GM19099 (cell line): ENCODE data around the gene DNPEP.

Source experiments
- POLR2A ChIP-seq: IDR thresholded peaks from 3 replicates; pipeline ENCODE4 v1.6.1; 2011; ENCODE audit warnings: low read depth; ENCODE audit not compliant: insufficient read length; ENCODE audit errors: extremely low read depth

Gene DNPEP

GRCh38 chr2:219362524-219363164 lies 25.1 kb downstream of the DNPEP start:
- TF ChIP-seq POLR2A = no peak

DNA sequence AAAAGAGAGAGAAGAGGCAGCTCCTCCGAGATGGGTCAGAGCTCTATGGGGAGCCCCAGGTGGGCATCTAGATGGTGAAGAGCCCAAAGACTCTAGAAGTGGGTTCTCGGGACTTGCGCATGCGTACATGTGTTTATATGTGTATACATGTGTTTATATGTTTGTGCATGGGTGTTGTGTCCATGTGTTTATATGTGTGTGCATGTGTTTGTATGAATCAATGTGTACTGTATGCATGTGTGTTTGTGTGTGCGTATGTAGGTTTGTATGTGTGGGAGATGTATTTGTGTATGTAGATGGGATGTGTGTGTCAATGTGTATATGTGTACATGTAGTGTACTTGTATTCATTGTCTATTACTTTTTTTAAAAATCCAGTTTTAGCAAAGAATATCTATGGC lies 25.6 kb downstream of the DNPEP start:
- no peak for TF ChIP-seq POLR2A

GRCh38 chr2:219358170-219359075 lies 29.3 kb downstream of the DNPEP start:
- no peak for TF ChIP-seq POLR2A

DNA sequence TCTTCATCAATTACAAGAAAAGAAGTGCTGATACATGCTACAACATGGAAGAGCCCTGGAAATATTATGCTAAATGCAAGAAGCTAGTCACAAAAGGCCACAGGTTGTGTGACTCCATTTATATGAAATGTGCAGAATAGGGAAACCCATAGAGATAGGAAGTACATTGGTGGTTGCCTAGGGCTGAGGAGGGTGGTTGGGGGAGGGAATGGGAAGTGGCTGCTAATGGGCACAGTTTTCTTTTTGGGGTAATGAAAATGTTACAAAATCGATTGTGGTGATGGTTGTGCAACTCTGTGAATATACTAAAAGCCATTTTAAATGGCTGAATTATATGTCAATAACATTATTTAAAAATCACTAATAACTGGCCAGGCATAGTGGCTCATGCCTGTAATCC lies 30.9 kb downstream of the DNPEP start:
- TF ChIP-seq POLR2A = no peak

DNA sequence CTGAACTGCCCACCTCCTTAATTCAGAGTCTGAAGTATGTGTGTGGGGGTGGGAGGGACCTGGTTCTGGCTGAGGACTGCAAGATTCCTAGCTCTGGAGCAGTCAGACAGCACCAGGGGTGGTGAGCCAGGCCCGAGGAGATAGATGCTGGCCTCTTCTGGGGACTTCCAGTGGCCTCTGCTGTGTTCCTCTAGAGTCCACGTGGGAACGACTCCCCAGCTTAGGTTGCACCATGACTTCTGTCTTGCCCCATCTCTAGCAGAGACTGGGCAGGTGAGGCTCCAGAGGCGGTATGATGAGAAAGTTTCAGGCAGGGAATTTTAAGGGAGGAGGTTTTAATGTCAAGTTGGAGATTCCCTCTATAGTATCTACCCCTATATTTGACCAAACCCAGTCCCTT lies 33.1 kb downstream of the DNPEP start:
- TF ChIP-seq POLR2A = no peak

DNA sequence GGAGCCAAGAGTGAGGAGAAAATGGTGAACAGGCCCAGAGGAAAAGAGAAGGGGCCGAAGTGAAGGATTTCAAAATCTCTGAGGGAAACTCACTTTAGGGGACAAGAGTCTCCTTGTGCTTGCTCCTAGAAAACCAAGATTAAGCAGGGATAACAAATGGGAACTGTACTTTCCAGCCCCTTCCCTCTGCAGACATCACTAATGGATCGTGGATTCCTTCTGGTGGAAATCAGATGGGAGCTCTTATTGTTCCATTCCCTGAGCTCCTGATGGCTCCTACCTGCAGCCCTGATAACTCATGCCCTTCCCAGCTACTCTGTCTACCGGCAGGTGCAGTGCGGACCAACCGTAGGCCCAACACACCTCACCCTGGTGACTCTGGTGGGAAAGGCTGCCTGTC lies 34.6 kb downstream of the DNPEP start:
- no peak for TF ChIP-seq POLR2A

- no peak for TF ChIP-seq POLR2A
Observed at GRCh38 chr2:219352448-219353023, 35.2 kb downstream of the DNPEP start.

GRCh38 chr2:219350710-219351221 lies 36.9 kb downstream of the DNPEP start:
- no peak for TF ChIP-seq POLR2A

GRCh38 chr2:219350215-219350614 lies 37.5 kb downstream of the DNPEP start:
- no peak for TF ChIP-seq POLR2A

DNA sequence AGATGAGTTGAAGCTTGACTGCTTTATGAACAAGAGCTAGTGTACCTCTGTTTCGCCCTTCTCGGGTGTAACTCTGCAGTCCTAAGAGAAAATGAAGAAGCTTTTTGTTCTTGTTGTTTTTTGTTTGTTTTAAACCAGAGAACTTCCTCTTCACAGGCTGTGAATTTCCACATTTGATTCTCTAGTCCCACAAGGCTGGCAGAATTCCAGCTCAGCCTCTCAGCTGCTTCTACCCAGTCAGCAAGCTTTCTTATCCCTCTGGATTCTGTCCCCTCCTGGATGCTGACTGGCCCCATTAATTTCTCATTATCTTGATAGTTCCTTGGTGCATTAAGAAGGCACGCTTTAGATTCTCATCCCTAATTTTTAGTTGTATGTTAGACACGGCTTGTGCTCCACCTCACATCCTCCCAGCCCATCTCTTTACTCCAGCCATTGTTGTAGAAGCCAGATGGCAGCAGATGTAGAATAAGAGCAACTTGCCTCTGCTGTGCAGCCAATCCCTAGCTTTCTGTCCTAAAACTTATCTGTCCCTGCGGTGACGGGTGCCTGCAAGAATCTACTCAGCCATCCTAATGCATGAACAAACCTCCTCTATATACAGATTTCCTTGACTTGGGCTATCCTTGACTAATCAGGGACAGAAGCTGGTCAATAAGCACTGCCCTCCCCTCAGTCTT lies 42.8 kb downstream of the DNPEP start:
- no peak for TF ChIP-seq POLR2A

DNA sequence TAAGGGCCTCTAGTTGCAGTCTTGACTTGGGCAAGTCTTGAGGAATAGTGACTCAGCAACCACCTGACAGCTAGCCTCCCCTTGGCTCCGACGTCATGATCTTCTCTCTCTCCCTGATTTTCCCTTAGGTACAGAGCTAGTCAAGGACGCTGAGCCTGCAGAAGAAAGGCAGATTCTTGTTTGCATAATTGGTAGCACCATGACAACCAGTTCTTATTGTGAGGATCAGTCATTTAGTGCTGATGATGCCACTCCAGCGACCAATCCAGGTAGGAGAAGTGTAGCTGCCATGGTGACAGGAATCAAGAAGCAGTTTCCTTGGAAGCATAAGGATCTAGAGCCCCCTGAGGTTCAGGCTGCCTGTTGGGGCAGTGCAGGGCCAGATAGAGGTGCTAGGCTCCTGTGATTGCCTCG lies 52.3 kb downstream of the DNPEP start:
- no peak for TF ChIP-seq POLR2A

GRCh38 chr2:219334076-219334475 lies 53.6 kb downstream of the DNPEP start:
- no peak for TF ChIP-seq POLR2A

DNA sequence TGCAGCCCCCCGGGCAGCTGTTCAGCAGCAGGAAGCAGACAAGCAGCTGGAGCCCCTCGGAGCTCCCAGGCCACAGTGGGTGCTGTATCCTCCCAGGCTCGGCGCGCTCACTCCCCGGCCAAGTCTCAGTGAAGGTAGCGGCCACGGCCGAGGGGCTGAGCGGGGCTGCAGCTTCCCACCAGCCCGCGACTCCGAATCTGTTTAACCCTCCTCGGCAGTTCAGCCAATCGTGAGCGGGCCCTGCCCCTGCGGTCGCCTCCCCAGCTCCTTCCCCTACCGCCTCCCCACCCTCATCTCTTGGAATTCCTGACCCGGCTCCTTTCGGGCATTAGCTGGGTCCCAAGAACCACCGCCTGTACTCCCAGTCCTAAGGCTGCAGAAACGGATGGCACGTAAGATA lies 55.2 kb downstream of the DNPEP start, which contains the start of gene RESP18:
RESP18 (minus strand) TSS at position 203 of the 400 bp plus-strand sequence.
- TF ChIP-seq POLR2A = no peak

DNA sequence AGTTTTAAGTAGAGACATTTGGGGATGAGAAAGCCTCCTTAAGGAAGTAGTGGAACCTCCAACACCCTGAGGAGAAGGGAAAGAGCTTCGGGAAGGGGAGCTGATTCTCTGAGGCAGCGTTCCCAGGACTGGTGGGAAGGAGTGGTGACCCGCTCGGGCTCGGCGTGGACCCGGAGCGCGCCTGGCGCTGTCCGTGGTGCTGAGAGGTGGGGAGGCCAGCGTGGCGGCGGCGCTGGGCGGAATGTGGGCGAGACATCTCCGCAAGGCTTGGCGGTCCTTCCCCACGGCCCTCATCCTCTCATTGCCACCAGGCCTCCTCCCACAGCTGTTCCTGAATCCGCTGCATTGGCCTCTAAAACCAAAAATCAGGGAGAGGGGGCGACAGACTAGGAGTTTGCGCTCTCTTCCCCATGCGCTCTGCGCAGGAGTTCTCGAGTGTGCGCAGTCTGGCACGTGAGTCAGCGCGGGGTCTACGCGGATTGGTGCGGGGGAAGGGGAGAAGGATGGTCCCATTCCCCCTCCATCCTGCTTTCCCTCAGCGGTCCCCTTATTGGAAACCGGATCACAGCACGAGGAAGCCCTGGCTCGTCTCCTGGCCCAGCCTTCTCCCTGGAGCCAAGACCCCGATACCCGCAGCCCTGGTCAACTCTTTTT lies 56.0 kb downstream of the DNPEP start:
- TF ChIP-seq POLR2A = no peak
